ENCODE data around the gene PCGF2. TPM values are rescaled to one million over a fixed set of nuclear protein-coding genes. Genes with fewer than 3 reads are reported as not detected.

The PCGF2 gene
- total and polyA plus RNA-seq, 9 of the 15 experiments (the other 6 are each of a cell fraction or from before 2014, with no cell fraction given): 1.3 to 33.4 (median 7.0) TPM

DNA sequence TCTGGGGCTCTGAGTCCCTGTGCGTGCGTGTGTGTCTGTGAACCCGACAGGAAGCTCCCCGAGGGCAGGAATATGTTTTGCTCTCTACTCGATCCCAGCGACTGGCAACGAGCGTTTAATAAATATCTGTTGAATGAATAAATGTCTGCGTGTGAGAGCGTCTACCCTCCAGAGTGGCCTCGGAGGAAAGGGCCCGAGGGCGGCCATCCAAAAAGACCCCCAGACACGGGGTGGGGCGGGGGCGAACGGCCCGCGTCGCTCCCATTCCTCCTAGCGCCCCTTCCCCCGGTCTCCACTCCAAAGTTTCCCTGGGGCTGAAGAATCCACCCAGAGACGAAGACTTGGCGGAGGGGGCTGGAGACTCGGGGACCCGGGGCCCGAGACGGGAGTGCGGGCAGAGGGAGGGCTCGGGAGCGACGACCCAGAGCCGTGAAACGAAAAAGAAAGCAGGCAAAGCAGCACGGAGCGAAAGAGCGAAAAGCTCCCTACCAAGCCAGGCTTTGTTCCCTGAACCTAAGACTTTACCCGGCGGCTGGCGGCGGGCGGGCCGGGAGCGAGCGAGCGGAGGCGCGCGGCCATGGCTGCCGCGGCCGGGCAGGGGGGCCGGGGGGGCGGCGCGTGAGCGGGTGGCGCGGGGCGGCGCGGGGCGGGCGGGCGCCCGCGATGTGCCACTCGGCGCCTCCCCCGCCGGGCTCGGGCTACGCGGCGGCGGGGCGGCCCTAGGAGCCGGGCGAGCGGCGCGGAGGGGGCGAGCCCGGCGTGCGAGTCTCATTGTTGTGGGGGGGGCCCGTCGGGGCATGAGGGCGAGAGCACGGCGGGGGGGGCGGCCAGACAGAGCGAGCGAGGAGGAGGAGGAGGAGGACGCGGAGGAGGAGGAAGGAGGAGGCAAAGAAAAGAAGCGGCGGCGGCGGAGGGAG, 43.3 kb downstream of the PCGF2 start, which contains the start of gene MLLT6 (continued):
- TF ChIP-seq ZNF197 (CRISPR knock-in tag; IDR thresholded peaks at IDR 0.05; ENCODE audit: low read depth) (no peak), NR4A1 (CRISPR knock-in tag; IDR thresholded peaks at IDR 0.05) (no peak), NR4A1 (tag; IDR thresholded peaks at IDR 0.05) (no peak), SMARCB1 (IDR thresholded peaks at IDR 0.05; ENCODE audit: insufficient read length, low read depth) (no peak), ZNF507 (tag; conservative IDR thresholded peaks at IDR 0.05) (no peak), FIP1L1 (IDR thresholded peaks at IDR 0.05; ENCODE audit: low read depth, low read length, poor library complexity, severe bottlenecking) (peak; percentile 48), ZNF212 (CRISPR knock-in tag; IDR thresholded peaks at IDR 0.05) (0 out of 2 replicates have a peak, but pooled peaks have one; percentile 9), HCFC1 (IDR thresholded peaks at IDR 0.05; ENCODE audit: low read depth, low read length) (peak; percentile 25; the same call in 1 of the 2 replicates), RBFOX2 (IDR thresholded peaks at IDR 0.05; ENCODE audit: low read depth, low read length) (peak; percentile 74), RBM34 (IDR thresholded peaks at IDR 0.05; ENCODE audit: borderline replicate concordance, insufficient read depth, low read length) (no peak), GTF2E2 (tag; IDR thresholded peaks at IDR 0.05) (no peak; the same call in 1 of the 2 replicates), ARID2 (IDR thresholded peaks at IDR 0.05) (no peak), CBX1 (IDR thresholded peaks at IDR 0.05; ENCODE audit: low read depth) (0 out of 2 replicates have a peak, but pooled peaks have one; percentile 22), BCL6 (CRISPR knock-in tag; IDR thresholded peaks at IDR 0.05) (no peak), ZNF263 (CRISPR knock-in tag; IDR thresholded peaks at IDR 0.05; ENCODE audit: borderline replicate concordance) (peak; percentile 72), FOS (IDR thresholded peaks at IDR 0.05; ENCODE audit: extremely low read depth, insufficient read length) (no peak), FOXJ2 (tag; IDR thresholded peaks at IDR 0.05) (no peak), C11orf30 (IDR thresholded peaks at IDR 0.05; ENCODE audit: low read depth) (no peak)
- TF ChIP-seq, protein P1, sequence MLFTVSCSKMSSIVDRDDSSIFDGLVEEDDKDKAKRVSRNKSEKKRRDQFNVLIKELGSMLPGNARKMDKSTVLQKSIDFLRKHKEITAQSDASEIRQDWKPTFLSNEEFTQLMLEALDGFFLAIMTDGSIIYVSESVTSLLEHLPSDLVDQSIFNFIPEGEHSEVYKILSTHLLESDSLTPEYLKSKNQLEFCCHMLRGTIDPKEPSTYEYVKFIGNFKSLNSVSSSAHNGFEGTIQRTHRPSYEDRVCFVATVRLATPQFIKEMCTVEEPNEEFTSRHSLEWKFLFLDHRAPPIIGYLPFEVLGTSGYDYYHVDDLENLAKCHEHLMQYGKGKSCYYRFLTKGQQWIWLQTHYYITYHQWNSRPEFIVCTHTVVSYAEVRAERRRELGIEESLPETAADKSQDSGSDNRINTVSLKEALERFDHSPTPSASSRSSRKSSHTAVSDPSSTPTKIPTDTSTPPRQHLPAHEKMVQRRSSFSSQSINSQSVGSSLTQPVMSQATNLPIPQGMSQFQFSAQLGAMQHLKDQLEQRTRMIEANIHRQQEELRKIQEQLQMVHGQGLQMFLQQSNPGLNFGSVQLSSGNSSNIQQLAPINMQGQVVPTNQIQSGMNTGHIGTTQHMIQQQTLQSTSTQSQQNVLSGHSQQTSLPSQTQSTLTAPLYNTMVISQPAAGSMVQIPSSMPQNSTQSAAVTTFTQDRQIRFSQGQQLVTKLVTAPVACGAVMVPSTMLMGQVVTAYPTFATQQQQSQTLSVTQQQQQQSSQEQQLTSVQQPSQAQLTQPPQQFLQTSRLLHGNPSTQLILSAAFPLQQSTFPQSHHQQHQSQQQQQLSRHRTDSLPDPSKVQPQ (CRISPR knock-in tag; IDR thresholded peaks at IDR 0.05; ENCODE audit: borderline replicate concordance): no peak
- TF ChIP-seq, protein P2, sequence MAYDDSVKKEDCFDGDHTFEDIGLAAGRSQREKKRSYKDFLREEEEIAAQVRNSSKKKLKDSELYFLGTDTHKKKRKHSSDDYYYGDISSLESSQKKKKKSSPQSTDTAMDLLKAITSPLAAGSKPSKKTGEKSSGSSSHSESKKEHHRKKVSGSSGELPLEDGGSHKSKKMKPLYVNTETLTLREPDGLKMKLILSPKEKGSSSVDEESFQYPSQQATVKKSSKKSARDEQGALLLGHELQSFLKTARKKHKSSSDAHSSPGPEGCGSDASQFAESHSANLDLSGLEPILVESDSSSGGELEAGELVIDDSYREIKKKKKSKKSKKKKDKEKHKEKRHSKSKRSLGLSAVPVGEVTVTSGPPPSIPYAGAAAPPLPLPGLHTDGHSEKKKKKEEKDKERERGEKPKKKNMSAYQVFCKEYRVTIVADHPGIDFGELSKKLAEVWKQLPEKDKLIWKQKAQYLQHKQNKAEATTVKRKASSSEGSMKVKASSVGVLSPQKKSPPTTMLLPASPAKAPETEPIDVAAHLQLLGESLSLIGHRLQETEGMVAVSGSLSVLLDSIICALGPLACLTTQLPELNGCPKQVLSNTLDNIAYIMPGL (CRISPR knock-in tag; IDR thresholded peaks at IDR 0.05): 0 out of 2 replicates have a peak, but pooled peaks have one; percentile 67
- TF ChIP-seq, protein P3, sequence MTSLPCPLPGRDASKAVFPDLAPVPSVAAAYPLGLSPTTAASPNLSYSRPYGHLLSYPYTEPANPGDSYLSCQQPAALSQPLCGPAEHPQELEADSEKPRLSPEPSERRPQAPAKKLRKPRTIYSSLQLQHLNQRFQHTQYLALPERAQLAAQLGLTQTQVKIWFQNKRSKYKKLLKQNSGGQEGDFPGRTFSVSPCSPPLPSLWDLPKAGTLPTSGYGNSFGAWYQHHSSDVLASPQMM (CRISPR knock-in tag; IDR thresholded peaks at IDR 0.05): no peak
- TF ChIP-seq, protein P4, sequence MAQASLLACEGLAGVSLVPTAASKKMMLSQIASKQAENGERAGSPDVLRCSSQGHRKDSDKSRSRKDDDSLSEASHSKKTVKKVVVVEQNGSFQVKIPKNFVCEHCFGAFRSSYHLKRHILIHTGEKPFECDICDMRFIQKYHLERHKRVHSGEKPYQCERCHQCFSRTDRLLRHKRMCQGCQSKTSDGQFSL (CRISPR knock-in tag; IDR thresholded peaks at IDR 0.05): peak; percentile 78; the same call in 1 of the 2 replicates
- TF ChIP-seq, protein P4 (tag; IDR thresholded peaks at IDR 0.05): peak in 1 of 2 experiments; percentile 88; a peak in 2 of 4 replicates

All from K562 (cell line).